ENCODE results near the gene PRLR.

PRLR gene

DNA sequence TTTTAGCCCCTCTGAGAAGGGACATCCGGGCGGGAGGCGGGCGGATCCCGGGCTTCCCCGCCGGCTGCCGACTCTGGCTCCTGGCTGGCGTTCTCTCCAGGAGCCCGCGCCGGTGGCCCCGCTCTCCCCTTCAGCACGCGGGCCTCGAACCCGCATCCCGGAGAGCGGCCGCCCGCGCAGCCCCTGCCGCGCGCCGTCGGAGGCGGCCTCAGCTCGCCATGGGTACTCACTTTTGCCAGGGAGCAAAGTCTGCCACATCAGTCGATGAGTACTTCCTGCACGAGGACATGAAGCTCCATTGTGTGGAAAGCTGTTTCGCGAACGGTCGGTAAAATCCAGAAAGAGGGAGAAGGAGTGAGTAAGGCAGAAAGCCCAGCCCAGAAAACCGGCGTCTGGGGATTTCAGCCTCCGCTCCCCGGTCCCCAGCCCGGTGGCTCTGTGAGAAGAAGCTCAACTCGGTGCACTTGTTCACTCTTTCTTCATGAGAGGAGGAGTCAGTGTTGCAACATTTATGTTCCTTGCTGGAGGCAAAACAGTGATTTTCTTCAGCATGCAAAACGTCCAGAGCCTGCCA lies at the start of gene PRLR:
PRLR (minus strand) TSS at position 450 of the 574 bp plus-strand sequence. CDS start 140,867 bp downstream, outside the sequence.
- TF ChIP-seq GATA2 (IDR thresholded peaks at IDR 0.05; ENCODE audit: low read depth, low read length) (no peak), GATA3 (IDR thresholded peaks at IDR 0.05; ENCODE audit: low read depth, low read length) (no peak)

DNA sequence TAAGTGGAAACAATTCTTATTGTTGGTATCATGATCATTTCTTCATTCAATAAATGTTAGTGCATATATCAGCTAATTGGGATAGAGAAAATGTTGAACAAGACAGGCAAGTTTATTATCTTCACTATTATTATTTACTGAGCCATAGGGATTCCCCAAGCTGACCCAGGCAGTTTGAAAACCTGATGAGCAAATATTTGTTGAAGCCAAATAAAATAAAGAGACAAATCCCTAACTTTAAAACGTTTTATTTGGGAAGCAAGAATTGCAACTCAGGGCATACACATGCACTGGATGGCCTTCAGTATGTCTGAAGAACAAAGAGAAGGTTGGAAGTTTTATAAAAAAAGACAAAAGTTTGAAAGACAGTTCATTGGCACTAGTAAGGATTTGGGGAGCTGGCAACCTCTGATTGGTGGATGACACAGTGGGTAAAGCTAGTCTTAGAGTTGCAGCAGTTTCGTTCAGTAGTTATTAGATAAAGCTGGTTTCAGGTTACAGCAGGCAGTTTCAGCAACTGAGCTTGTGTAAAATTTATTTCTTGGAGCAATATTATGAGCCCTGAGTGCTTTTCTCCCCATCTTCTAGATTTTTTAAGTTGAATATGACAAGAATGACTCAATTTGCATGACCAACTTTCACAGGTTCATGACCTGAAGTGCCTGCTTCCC lies 44.7 kb upstream of the PRLR start:
- TF ChIP-seq GATA3 (IDR thresholded peaks at IDR 0.05; ENCODE audit: low read depth, low read length), result no peak

DNA sequence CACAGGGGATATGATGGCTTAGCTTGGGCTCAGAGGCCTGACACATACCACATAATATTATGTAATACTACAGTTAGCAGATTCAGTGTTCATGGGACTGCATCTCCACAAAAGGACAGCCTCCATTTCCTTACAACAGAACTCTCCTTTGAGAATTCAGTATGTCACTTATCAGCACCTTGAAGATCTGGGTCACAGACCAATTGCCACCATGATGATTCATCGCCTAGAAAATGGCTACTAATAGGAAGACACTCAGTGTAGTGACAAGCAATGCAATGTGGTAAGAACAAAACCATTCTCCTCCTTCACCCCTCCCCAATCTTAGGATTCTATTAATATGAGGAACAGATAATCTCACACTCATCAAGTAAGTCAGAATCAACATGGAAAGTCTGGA lies 38.7 kb upstream of the PRLR start:
- TF ChIP-seq GATA2 (IDR thresholded peaks at IDR 0.05; ENCODE audit: low read depth, low read length), result no peak
- no peak for TF ChIP-seq GATA3 (IDR thresholded peaks at IDR 0.05; ENCODE audit: low read depth, low read length)

DNA sequence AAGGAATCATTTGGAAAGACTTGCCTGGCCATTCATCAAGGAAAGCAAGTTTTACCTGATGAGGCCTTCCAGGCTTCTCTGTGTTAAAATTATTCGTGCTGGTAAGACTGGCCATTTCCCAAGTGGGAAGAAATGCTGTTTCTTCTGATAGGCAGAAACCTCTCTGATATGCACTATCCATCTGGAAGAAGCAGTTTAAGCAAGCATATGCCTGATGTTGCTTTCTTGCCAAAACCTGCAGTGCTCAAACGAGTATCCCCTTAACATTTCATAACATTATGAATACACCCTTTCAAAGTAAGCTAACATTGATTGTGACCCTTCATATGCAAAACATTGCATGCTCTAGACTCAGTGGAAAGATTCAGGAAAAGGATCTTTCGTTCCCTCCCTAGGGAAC lies 36.0 kb upstream of the PRLR start:
- no peak for TF ChIP-seq GATA2 (IDR thresholded peaks at IDR 0.05; ENCODE audit: low read depth, low read length)
- TF ChIP-seq GATA3 (IDR thresholded peaks at IDR 0.05; ENCODE audit: low read depth, low read length), result no peak

DNA sequence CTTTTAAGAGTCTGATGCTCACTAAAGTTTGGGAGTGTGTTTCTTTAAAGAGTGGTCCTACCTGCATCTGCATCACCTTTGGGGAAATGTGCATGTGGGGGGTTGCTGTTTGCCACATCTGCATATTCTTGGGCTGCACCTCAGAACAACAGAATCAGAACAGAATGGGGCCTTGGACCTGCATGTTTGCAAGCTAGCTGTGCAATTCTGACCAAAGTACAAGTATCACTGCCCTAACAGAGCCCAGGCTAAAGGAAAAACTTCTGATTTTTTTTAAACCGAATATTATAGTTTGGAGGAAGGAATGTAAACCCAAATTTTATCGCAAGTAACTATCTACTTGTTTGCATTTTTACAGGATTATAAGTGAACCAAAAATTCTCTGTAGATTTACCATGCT lies 34.2 kb upstream of the PRLR start:
- TF ChIP-seq GATA2 (IDR thresholded peaks at IDR 0.05; ENCODE audit: low read depth, low read length) (no peak), GATA3 (IDR thresholded peaks at IDR 0.05; ENCODE audit: low read depth, low read length) (no peak)

DNA sequence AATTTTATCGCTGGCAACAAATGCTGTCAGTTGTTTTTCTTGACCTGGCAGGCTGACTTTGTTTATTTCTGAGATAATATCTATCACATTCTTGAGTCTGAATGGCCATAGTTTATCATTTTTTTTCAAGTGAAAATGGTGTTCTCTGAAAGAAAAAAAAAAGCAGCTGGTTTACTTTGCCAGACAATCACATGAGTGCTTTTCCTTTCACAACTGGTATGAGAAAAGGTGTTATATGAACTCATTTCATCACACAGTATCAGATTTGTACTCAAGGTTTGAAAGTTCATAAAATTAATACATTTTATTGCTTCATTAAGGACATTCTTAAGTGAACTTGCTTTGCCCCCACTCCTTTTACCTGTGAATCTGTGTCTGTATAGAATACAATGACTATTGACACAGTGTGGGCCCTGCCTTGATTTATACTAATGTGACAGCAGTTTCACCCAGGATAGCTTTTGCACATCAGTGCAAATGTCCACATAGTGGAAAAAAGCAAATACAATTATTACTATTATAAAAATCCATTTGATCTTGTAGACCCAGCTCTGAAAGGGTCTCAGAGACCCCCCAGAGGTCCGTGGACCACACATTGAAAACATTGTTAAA lies 33.1 kb upstream of the PRLR start:
- TF ChIP-seq GATA2 (IDR thresholded peaks at IDR 0.05; ENCODE audit: low read depth, low read length) (no peak), GATA3 (IDR thresholded peaks at IDR 0.05; ENCODE audit: low read depth, low read length) (no peak)

DNA sequence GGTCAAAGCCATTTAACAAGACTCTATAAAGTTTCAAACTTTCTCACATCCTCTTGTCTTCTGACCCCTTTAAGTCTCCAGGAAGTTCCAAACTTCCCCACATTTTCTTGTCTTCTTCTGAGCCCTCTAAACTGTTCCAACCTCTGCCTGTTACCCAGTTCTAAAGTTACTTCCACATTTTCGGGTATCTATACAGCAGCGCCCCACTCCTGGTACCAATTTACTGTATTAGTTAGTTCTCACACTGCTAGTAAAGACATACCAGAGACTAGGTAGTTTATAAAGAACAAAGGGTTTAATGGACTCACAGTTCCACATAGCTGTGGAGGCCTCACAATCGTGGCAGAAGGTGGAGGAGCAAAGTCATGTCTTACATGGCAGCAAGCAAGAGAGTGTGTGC lies 23.3 kb upstream of the PRLR start:
- TF ChIP-seq GATA3 (IDR thresholded peaks at IDR 0.05; ENCODE audit: low read depth, low read length) (no peak), GATA2 (IDR thresholded peaks at IDR 0.05; ENCODE audit: low read depth, low read length) (no peak)

DNA sequence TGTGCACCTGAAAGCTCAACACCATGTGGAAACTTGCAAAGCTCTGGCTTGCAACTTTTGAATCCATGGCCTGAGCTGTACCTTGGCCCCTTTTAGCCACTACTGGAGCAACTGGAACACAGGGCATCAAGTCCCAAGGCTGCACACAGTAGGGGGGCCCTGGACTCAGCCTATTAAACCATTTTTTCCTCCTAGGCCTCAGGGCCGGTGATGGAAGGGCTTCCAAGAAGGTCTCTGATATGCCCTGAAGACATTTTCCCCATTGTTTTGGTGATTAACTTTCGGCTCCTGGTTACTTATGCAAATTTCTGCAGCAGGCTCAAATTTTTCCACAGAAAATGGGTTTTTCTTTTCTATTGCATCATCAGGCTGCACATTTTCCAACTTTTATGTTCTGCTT lies 22.7 kb upstream of the PRLR start:
- TF ChIP-seq GATA3 (IDR thresholded peaks at IDR 0.05; ENCODE audit: low read depth, low read length) (no peak), GATA2 (IDR thresholded peaks at IDR 0.05; ENCODE audit: low read depth, low read length) (no peak)

DNA sequence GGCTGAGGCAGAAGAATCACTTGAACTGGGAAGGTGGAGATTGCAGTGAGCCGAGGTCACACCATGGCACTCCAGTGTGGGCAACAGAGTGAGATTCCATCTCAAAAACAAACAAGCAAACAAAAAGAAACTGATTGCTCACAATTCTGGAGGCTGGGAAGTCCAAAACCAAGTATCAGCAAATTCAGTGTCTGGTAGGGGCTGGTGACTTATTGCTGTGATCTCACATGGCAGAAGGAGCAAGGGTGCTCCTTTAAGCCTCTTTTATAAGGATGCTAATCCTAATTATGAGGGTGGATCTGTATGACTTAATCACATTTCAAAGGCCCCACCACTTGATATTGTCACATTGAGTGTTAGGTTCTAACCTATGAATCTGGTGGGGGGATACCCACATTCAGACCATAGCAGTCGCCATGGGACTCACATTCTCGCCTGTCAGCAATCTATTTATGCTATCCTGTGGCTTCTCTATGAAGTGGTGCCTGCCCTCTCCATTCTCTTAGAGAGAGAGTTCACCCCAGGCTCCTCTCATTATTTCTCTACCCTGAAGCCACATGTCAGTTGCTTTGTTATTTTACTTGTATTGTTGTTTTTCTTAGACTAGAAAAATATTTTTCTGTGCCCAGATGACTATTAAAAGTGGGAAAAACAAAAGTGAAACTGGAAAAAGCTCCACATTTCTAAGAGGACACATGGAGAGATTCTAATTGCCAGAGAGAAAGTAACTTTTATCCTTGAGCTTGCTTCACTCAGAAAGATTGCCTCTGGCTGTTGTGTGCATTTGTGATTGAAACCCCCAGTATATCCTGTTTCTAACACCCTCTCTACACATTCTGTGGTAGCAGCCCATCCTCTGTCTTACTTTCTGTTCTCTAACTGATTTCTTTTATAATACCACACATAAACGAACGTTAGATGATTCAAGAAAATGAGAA lies 18.8 kb upstream of the PRLR start:
- TF ChIP-seq GATA2 (IDR thresholded peaks at IDR 0.05; ENCODE audit: low read depth, low read length), result no peak
- no peak for TF ChIP-seq GATA3 (IDR thresholded peaks at IDR 0.05; ENCODE audit: low read depth, low read length)

DNA sequence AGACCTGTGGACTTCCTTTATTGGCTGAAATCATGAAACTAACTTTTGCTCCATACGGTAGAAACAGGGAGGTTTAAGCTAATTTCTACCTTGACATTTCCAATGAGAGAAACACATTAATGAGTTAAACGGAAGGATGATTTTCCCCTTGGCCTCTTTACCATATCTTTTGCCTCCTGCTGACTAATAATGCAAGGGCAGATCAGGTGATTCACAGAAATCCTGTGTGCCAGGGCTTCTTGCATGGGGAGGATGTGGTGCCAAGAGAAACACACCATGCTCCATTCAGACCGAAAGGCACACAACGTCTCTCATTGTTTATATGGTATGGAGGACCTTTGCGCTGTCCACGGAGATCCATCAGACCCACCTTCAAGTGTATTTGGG lies 17.4 kb upstream of the PRLR start:
- TF ChIP-seq GATA3 (IDR thresholded peaks at IDR 0.05; ENCODE audit: low read depth, low read length) (no peak), GATA2 (IDR thresholded peaks at IDR 0.05; ENCODE audit: low read depth, low read length) (no peak)

DNA sequence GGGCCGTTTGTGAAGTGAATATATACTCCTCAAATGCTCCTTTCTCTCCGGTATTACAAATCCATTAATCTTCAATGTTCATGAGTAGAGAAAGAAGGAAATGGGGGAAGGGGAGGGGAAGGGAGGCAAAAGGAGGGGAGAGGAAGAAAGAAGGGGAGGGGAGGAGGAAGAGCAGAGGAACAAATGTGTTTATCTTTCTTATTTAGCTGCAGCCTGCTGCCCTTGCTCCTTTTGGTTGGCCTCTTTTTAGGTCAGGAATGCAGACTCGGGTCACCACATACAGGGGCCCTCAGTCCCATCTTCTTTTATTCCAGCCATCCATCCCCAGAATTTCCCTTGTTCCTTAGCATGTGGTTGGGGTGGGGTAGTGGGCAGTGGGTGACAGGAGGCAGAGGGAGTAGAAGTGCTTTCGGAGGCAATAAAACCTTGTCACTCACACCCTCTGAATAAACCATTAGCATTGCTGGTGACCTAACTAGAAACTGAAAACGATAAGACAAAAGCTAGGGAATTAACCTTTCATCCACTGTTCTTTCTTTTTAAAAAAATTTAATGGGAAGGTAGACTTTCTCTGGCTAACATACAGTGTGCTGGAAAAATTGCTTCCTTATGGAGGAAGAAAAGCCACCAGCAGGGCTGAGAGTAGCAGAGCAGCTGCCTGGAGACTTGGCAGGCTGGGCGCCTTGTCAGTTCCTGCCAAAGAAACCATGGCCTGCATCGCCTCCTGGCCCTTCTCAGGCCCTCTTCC lies 16.8 kb upstream of the PRLR start:
- TF ChIP-seq GATA3 (IDR thresholded peaks at IDR 0.05; ENCODE audit: low read depth, low read length) (no peak), GATA2 (IDR thresholded peaks at IDR 0.05; ENCODE audit: low read depth, low read length) (no peak)

DNA sequence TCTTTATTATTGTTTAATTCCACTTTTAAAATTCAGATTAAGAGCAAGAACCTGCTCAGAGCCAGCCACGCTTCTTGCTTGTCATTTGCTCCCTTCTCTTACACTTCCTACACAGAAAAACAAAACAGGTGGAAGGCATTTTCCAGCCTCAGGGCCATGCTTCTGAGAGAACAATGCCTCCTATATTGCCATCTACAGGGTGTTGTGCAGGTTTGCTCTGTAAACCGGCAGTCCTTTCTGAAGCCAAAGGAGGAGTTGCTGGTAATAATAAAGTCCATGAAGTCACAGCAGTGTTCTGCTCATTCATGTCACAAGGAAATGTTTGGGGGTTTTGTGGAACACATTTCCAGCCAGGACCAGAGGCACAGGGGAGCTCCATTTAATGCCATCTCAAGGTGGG lies 16.1 kb upstream of the PRLR start:
- TF ChIP-seq GATA3 (IDR thresholded peaks at IDR 0.05; ENCODE audit: low read depth, low read length) (no peak), GATA2 (IDR thresholded peaks at IDR 0.05; ENCODE audit: low read depth, low read length) (no peak)

DNA sequence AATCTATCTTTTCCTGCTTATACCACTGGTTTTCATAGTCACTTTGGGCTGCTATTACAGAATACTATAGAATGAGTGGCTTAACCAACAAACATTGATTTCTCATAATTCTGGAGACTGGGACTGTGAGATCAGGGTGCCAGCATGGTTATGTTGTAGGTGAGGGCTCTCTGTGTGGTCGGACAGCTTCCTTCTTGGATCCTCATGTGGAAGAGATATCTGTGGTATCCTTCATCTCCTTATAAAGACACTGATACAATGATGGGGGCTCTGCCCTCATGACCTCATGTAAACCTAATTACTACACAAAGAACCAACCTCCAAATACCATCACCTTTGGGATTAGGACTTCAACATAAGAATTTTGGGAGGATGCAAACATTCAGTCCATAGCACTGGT lies 13.9 kb upstream of the PRLR start:
- TF ChIP-seq GATA3 (IDR thresholded peaks at IDR 0.05; ENCODE audit: low read depth, low read length) (no peak), GATA2 (IDR thresholded peaks at IDR 0.05; ENCODE audit: low read depth, low read length) (no peak)
